Ovary (tissue), 3 donors: ENCODE data around the gene EAF1.

Source experiments
- EP300 ChIP-seq: sonication (generic); formaldehyde crosslinking; IDR thresholded peaks from one replicate; pipeline ENCODE4 v1.6.1; 2017; ENCODE audit warnings: antibody characterized with exemption
- POLR2A ChIP-seq: fragments of 450-650 bp; IDR thresholded peaks from one replicate; pipeline ENCODE4 v1.6.1; 2017; ENCODE audit warnings: antibody characterized with exemption, mild to moderate bottlenecking, moderate library complexity
- TF ChIP-seq, protein P1 (sequence below), 3 donors: fragments of 450-650 bp in 2 of 3; fragments of 200-600 bp in 1 of 3; IDR thresholded peaks; one replicate each; pipeline versions ENCODE4 v1.5.1 to v1.8.0; 2016 to 2022; ENCODE audit warnings: antibody characterized with exemption in 3 of 3, mild to moderate bottlenecking in 1 of 3
- donor health status: DM: no; HTN: no; CAD: no.

- TF ChIP-seq, protein P1, sequence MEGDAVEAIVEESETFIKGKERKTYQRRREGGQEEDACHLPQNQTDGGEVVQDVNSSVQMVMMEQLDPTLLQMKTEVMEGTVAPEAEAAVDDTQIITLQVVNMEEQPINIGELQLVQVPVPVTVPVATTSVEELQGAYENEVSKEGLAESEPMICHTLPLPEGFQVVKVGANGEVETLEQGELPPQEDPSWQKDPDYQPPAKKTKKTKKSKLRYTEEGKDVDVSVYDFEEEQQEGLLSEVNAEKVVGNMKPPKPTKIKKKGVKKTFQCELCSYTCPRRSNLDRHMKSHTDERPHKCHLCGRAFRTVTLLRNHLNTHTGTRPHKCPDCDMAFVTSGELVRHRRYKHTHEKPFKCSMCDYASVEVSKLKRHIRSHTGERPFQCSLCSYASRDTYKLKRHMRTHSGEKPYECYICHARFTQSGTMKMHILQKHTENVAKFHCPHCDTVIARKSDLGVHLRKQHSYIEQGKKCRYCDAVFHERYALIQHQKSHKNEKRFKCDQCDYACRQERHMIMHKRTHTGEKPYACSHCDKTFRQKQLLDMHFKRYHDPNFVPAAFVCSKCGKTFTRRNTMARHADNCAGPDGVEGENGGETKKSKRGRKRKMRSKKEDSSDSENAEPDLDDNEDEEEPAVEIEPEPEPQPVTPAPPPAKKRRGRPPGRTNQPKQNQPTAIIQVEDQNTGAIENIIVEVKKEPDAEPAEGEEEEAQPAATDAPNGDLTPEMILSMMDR (IDR thresholded peaks at IDR 0.05): no peak
- TF ChIP-seq POLR2A (no peak), EP300 (no peak)
Observed at GRCh38 chr3:15470849-15471248, 43.5 kb downstream of the EAF1 start.
